ENCODE data around the gene MUCL1. TPM values are rescaled to one million over a fixed set of nuclear protein-coding genes. Genes with fewer than 3 reads are reported as not detected.

MUCL1 gene
- total and polyA plus RNA-seq, 2 experiments from 2014 or later = not detected

- H3K36me3 ChIP-seq (ENCODE audit: insufficient read depth) = no peaks in the 10 kb centered on the region
- H3K79me2 ChIP-seq (replicated peaks; ENCODE audit: insufficient read depth) = no peaks in the 10 kb centered on the region
- H4K20me1 ChIP-seq (replicated peaks; ENCODE audit: insufficient read depth) = no peaks in the 10 kb centered on the region
- no peak for DNase-seq (ENCODE audit: low spot score)
- no peak overlapping the region for H3K4me2 ChIP-seq
- Mint-ChIP-seq H3K36me3 (ENCODE audit: low read depth) (no peaks in the 10 kb centered on the region), H3K9me3 (no peaks in the 10 kb centered on the region), H3K4me1 (no peaks in the 10 kb centered on the region), H3K27ac (no peak overlapping the region), H3K27me3 (ENCODE audit: insufficient read depth, low read depth, poor library complexity) (no peaks in the 10 kb centered on the region), H3K4me3 (no peak overlapping the region)
- no peak overlapping the region for H3K4me3 ChIP-seq
- no peak for TF ChIP-seq ZNF462 (CRISPR knock-in tag; IDR thresholded peaks at IDR 0.05)
- TF ChIP-seq NANOG (IDR thresholded peaks at IDR 0.05; ENCODE audit: borderline replicate concordance) = no peak
- TF ChIP-seq CTCF (conservative IDR thresholded peaks at IDR 0.05; ENCODE audit: low read depth in 2 of 2) = no peak
- no peak for TF ChIP-seq ZNF331 (CRISPR knock-in tag; IDR thresholded peaks at IDR 0.05; ENCODE audit: low read depth)
- no peak for TF ChIP-seq ETS1 (IDR thresholded peaks at IDR 0.05)
- no peak for TF ChIP-seq REST (IDR thresholded peaks at IDR 0.05; ENCODE audit: unreplicated experiment)
- TF ChIP-seq EZH2phosphoT487 (IDR thresholded peaks at IDR 0.05; ENCODE audit: unreplicated experiment) = no peak
- no peak for TF ChIP-seq POLR2AphosphoS5 (IDR thresholded peaks at IDR 0.05; ENCODE audit: low read depth)
- no peak for TF ChIP-seq EZH2 (IDR thresholded peaks at IDR 0.05; ENCODE audit: low read depth, unreplicated experiment)
- TF ChIP-seq JUNB (IDR thresholded peaks at IDR 0.05; ENCODE audit: unreplicated experiment) = no peak
- no peak for TF ChIP-seq ZNF114 (CRISPR knock-in tag; IDR thresholded peaks at IDR 0.05)
- TF ChIP-seq STAT1 (IDR thresholded peaks at IDR 0.05; ENCODE audit: unreplicated experiment) = no peak
- H2AFZ ChIP-seq = no peak overlapping the region
- H3K4me1 ChIP-seq (ENCODE audit: insufficient read depth) = no peaks in the 10 kb centered on the region
- no peak for ATAC-seq
- H3K9me2 ChIP-seq (ENCODE audit: insufficient read depth) = no peaks in the 10 kb centered on the region
- H3K27me3 ChIP-seq (ENCODE audit: insufficient read depth) = no peaks in the 10 kb centered on the region
- no peak overlapping the region for H3K27ac ChIP-seq (ENCODE audit: low read depth)
- no peaks in the 10 kb centered on the region for H3F3A ChIP-seq (replicated peaks; ENCODE audit: low read depth)
These were observed 24.8 kb downstream of the MUCL1 start for GRCh38 chr12:54879150-54879549.
